Nephron progenitor cell (in vitro differentiated cells): ENCODE data around the gene DGKD.
A peak's percentile ranks its signal among the peaks of the same experiment; 100 is the strongest.

Experiments
- DNase-seq: peaks from one replicate; pipeline ENCODE4 v3.0.0; 2021
- H3K27ac Mint-ChIP-seq: 2 replicates; pipeline ENCODE4 v1.8.0; 2021; ENCODE audit warnings: mild to moderate bottlenecking, moderate library complexity, mixed read lengths
- H3K27me3 Mint-ChIP-seq: 2 replicates; pipeline ENCODE4 v1.8.0; 2021; ENCODE audit warnings: mild to moderate bottlenecking, low read depth, mixed read lengths; ENCODE audit not compliant: poor library complexity
- H3K36me3 Mint-ChIP-seq: 2 replicates; pipeline ENCODE4 v1.8.0; 2021; ENCODE audit warnings: low read depth, mixed read lengths
- H3K4me1 Mint-ChIP-seq: 2 replicates; pipeline ENCODE4 v1.8.0; 2021; ENCODE audit warnings: mixed read lengths
- H3K4me3 Mint-ChIP-seq: 2 replicates; pipeline ENCODE4 v1.8.0; 2021; ENCODE audit warnings: mild to moderate bottlenecking, moderate library complexity, mixed read lengths
- H3K9me3 Mint-ChIP-seq: 2 replicates; pipeline ENCODE4 v1.8.0; 2021; ENCODE audit warnings: mild to moderate bottlenecking, moderate library complexity, mixed read lengths
- CTCF ChIP-seq: fragments of 200-600 bp; sonication (generic); IDR thresholded peaks from 2 replicates; pipeline ENCODE4 v1.5.0; 2021; ENCODE audit warnings: antibody characterized with exemption

The DGKD gene

GRCh38 chr2:233453916-233454315, 99.6 kb downstream of the DGKD start:
- no peak for TF ChIP-seq CTCF
- H3K27ac Mint-ChIP-seq: no peak overlapping the region
- DNase-seq: no peak
- H3K9me3 Mint-ChIP-seq: no peaks in the 10 kb centered on the region
- no peaks in the 10 kb centered on the region for H3K27me3 Mint-ChIP-seq
- H3K4me3 Mint-ChIP-seq: no peak overlapping the region
- peaks cover 7% of the 10 kb centered on the region for H3K4me1 Mint-ChIP-seq
- peaks cover 58% of the 10 kb centered on the region for H3K36me3 Mint-ChIP-seq

DNA sequence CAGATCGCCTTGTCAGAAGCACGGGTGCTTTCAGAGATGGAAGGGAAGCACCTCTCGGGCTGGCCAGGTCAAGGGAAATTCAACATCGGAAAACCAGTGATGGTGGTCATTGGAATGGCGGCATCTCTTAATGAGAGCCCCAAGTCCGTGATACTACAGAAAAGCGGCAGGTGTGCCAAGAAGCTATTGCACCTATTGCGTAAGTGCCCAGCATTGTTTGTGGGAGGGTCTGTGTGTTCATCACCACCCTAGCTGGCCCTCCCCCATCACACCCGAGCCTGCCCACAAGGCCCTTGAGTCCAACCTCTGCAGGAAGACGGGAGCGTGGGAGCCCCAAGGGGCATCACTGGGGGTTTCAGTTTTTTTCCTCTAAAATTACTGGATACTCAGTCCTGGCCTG, 100.7 kb downstream of the DGKD start:
- Mint-ChIP-seq H3K27ac (no peak overlapping the region), H3K36me3 (peaks cover 55% of the 10 kb centered on the region), H3K4me3 (no peak overlapping the region), H3K9me3 (no peaks in the 10 kb centered on the region), H3K27me3 (peaks cover 3% of the 10 kb centered on the region), H3K4me1 (no peaks in the 10 kb centered on the region)
- TF ChIP-seq CTCF: no peak
- DNase-seq: no peak

GRCh38 chr2:233455491-233455890, 101.2 kb downstream of the DGKD start:
- Mint-ChIP-seq H3K27me3 (peaks cover 3% of the 10 kb centered on the region), H3K9me3 (no peaks in the 10 kb centered on the region), H3K27ac (no peak overlapping the region), H3K4me1 (no peaks in the 10 kb centered on the region), H3K4me3 (no peak overlapping the region), H3K36me3 (peaks cover 57% of the 10 kb centered on the region)
- DNase-seq: no peak
- TF ChIP-seq CTCF: no peak

- no peaks in the 10 kb centered on the region for H3K9me3 Mint-ChIP-seq
- TF ChIP-seq CTCF: no peak
- DNase-seq: no peak
- H3K27me3 Mint-ChIP-seq: peaks cover 3% of the 10 kb centered on the region
- H3K27ac Mint-ChIP-seq: no peak overlapping the region
- no peaks in the 10 kb centered on the region for H3K4me1 Mint-ChIP-seq
- H3K4me3 Mint-ChIP-seq: no peak overlapping the region
- peaks cover 53% of the 10 kb centered on the region for H3K36me3 Mint-ChIP-seq
Measured at GRCh38 chr2:233456111-233456510, 101.8 kb downstream of the DGKD start.

- Mint-ChIP-seq H3K9me3 (no peaks in the 10 kb centered on the region), H3K27me3 (peaks cover 3% of the 10 kb centered on the region), H3K4me1 (no peaks in the 10 kb centered on the region), H3K4me3 (no peak overlapping the region), H3K27ac (no peak overlapping the region), H3K36me3 (peaks cover 58% of the 10 kb centered on the region)
- no peak for DNase-seq
- TF ChIP-seq CTCF: no peak
Measured at GRCh38 chr2:233456934-233457333, 102.6 kb downstream of the DGKD start.

DNA sequence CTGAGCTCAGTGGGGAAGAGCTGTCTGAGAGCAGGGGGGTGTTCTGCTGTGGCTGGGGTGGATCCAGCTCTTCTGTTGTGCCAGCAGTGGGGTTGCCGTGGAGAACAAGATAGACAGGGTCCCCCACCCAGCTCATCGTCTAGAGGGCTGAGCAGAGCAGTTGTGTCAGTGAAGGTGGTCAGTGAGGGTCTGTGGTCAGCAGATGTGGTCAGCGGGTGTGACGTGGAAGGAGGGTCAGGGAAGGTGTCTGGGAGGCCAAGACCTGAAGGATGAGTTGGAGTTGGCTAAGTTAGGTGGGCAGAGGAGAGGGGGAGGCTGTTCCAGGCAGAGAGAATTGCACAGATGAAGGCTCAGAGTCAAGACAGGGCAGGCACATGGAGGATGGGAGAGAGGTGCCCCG, 103.1 kb downstream of the DGKD start:
- peaks cover 58% of the 10 kb centered on the region for H3K36me3 Mint-ChIP-seq
- no peaks in the 10 kb centered on the region for H3K9me3 Mint-ChIP-seq
- peaks cover 3% of the 10 kb centered on the region for H3K27me3 Mint-ChIP-seq
- no peaks in the 10 kb centered on the region for H3K4me1 Mint-ChIP-seq
- no peak overlapping the region for H3K4me3 Mint-ChIP-seq
- no peak for TF ChIP-seq CTCF
- no peak for DNase-seq
- peak overlapping the region; percentile 7 for H3K27ac Mint-ChIP-seq
